Stimulated activated CD4-positive, alpha-beta T cell treated with anti-CD3 and anti-CD28 coated beads, Interleukin-15, amount 100 ng/mL, for 1 hour (primary cell): ENCODE measurements around the gene DNAH1.
"Not testable (repeated sequence)": the region's sequence is repeated elsewhere in the genome, so short reads cannot be mapped to it uniquely, and the experiment has no call there.

Experiments used
- DNase-seq, 2 donors: peaks; one replicate each; pipeline ENCODE4 v3.0.0-alpha.2; 2020; ENCODE audit warnings: low read depth in 1 of 2, low spot score in 1 of 2

Gene DNAH1

GRCh38 chr3:52315977-52316764 is at the start of gene DNAH1:
Gene DNAH1 (plus strand): TSS chr3:52316319. CDS start chr3:52322443, 6,124 bp downstream.
- no peak for DNase-seq

- DNase-seq: peak in 1 of 2 donors; percentile 34
Observed at GRCh38 chr3:52268036-52268435, 48.1 kb upstream of the DNAH1 start.

DNA sequence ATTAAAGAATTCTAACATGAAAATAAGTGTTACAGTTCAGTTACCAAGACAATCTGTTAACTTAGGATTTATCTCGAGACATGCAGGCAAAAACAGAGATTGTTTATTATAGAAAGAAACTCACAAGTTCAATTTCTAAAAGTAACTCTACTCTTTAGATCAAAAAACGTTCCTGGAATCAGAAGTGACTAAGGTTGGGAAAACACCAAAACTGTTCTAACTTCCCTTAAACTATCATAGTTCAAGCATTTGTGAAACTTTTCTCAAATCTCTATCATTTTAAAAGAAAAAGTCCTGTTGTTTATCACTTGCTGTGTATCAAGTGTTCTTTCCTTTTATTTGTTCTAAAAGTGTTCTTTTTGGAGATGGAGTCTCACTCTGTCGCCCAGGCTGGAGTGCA is 46.3 kb upstream of the DNAH1 start:
- DNase-seq: no peak

- no peak for DNase-seq
Observed at GRCh38 chr3:52270252-52270754, 45.8 kb upstream of the DNAH1 start.

DNA sequence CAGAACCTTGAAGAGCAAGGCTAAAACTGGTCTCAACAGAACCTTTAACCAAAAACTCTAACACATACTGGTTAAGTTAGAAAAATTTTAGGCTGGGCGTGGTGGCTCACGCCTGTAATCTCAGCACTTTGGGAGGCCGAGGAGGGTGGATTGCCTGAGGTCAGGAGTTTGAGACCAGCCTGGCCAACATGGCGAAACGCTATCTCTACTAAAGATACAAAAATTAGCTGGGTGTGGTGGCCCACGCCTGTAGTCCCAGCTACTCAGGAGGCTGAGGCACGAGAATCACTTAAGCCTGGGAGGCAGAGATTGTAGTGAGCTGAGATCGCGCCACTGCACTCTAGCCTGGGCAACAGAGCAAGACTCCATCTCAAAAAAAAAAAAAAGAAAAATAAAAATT is 43.9 kb upstream of the DNAH1 start:
- not testable (repeated sequence) for DNase-seq

GRCh38 chr3:52272831-52273230 is 43.3 kb upstream of the DNAH1 start:
- no peak for DNase-seq

DNA sequence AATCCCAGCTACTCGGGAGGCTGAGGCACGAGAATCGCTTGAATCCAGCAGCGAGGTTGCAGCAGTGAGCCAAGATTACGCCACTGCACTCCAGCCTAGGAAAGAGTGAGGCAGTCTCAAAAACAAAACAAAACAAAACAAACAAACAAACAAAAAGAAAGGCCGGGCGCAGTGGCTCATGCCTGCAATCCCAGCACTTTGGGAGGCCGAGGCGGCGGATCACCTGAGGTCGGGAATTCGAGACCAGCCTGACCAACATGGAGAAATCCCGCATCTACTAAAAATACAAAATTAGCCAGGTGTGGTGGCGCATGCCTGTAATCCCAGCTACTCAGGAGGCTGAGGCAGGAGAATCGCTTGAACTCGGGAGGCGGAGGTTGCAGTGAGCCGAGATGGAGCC is 41.3 kb upstream of the DNAH1 start:
- DNase-seq: not testable (repeated sequence)

- DNase-seq: peak; percentile 46 to 56
Observed at GRCh38 chr3:52277071-52277964, 38.8 kb upstream of the DNAH1 start.

DNA sequence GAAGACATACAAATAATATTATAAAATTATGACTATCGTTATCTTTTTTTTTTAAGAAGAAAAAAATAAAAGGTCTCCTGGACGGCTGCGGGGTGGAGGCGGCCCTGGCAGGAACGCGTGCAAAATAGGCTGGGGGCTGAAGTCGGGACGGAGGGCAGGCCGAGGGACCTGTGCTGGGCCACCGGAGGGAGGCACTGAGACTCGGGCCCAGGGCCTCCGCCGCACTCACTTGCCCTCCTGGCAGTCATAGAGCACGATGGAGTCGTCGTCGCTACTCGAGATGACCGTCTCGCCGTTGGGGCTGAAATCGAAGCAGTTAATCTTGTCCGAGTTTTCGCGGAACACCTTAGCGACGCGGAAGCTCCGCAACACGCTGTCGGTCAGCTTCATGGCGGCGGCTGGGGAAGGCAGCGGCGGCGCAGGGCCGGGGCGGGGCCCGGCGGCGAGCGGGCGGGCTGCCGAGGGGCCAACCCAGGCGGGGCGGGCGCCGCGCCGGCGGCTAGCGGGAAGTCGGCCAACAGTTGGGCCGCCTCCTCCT is 38.1 kb upstream of the DNAH1 start:
- DNase-seq: peak in 1 of 2 donors; percentile 57

DNA sequence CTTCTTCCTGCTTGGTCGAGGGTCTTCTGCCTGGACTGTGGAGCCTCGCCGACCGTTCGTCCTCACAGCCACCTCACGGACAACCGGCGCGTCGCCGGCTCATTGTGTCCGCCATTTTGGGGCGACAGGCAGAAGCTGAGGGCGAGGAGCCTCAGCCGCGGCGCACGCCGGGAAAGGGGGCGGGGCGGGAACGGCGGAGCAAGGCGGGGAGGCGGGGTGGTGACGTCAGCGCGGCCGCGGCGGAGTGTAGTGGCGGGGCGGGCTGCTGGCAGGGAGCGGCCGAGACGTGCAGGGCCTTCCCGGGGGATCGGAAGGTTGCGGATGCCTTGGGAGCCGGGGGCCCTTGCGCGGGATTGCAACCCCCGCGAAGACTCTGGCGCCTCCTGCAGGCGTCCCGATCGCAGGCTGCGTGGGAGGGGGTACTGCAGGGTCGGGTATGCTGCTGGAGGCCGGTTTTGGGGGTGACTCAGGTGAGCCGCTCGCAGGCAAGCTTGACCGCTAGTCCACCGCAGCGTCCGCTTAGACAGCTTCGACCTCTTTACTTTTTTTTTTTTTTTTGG is 37.5 kb upstream of the DNAH1 start, which contains the start of gene WDR82:
TSS of gene WDR82 (minus strand) at position 140 of the 560 bp plus-strand sequence. CDS start 288 bp downstream, outside the sequence.
- DNase-seq: peak; percentile 95 to 99

DNA sequence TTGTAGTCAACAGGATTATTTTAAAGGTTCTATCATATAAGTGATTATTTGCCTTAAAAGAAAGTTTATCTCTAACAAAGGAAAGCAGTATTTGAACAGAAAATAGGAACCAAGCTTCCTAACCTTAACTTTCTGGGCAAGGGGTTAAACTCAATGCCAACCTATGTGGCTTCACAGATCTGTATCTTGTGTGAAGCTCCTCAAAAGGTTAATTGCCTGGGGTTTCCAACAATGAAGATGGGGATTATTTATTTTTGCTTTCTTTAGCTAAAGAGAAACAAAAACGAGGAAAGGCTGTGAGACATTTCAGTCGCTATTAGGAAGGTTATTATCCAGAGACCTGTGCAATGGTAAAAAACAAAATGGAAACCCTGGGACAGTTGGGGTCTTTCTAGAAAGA is 36.5 kb upstream of the DNAH1 start:
- no peak for DNase-seq

GRCh38 chr3:52280050-52280461 is 36.1 kb upstream of the DNAH1 start:
- DNase-seq: no peak

DNA sequence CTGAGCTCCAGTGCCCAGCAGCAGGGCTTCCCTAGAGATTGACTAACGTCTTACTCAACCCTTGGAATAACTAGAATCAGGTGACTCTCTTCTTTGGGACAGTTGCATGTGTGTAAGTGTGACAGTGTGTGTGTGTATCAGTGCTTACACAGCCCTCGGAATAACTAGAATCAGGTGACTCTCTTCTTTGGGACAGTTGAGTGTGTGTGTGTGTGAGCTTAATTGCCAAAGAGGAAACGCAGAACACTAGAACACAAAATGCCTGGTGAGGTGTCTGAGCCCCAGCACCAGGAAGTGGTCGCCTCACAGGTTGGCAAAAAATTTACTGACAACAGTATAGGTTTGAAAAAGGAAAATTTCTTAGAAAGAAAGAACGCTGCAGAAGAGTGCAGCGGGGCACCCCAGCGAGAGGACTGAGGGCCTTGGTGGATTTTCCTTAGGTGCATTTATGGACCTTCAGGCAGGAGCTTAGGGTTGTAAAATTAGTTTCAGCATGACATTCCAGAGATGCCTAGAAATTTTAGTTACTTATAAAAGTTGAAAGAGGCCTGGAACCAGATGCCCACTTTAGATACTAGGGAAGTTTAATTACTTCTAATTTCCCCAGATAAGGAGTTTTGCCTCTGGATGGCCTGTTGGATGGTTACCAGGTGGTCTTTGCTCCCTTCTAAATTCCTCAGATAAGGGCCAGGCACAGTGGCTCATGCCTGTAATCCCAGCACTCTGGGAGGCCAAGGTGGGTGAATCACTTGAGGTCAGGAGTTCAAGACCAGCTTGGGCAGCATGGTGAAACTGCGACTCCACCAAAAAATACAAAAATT is 33.9 kb upstream of the DNAH1 start:
- DNase-seq: peak in 1 of 2 donors; percentile 23

DNA sequence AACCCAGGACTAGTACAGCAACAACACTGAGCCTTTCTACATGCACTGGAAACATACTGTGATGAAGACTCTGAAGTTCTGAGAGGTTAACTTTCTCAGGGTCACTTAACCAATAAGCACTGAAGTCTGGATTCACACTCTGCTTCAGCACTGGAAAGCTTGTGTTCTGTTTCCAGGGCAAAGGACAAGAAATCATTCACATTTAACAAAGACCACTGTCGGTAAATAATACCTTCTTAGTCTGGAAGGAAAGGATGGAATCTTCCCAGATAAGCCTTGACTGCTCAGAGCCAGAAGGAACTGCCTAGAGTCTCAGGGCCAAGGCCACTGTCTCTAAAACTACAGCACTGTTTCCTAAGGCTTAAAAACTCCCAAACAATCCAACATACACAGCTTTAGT is 32.8 kb upstream of the DNAH1 start:
- DNase-seq: no peak

- not testable (repeated sequence) for DNase-seq
Observed at GRCh38 chr3:52284051-52284450, 32.1 kb upstream of the DNAH1 start.

DNA sequence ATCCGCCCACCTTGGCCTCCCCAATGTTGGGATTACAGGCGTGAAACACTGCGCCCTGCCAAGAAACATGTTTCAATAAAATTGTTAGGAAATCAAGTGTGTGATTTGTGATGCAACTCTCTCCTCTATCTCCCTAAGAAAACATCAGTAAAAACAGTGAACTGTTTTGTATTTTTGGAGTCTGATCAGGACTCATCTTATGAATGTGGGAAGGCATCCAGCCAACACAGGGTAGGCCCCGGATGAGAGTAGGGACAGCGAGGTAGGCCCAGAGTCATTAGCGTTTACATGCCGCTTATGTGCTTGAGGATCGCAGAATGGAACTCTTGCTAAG is 29.4 kb upstream of the DNAH1 start:
- DNase-seq: no peak

DNA sequence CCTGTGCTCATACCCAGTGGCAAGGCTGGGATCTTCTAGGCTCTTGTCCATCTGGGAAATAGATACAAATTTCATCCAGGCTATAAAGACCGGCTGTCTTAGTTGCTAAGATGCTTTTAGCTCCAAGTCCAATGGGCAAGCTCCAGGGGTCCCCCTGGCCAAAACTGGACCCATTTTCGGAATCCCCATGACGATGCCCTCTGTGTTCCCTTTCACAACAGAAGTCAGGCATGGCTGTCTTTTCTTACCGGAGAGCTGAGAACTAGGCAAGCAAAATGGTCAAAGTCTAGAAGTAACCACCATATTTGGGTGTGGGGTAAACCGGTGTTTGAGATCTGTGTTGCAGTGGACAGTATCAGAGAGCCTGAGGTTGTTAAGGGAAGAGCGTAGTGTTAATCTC is 27.4 kb upstream of the DNAH1 start:
- DNase-seq: no peak

DNA sequence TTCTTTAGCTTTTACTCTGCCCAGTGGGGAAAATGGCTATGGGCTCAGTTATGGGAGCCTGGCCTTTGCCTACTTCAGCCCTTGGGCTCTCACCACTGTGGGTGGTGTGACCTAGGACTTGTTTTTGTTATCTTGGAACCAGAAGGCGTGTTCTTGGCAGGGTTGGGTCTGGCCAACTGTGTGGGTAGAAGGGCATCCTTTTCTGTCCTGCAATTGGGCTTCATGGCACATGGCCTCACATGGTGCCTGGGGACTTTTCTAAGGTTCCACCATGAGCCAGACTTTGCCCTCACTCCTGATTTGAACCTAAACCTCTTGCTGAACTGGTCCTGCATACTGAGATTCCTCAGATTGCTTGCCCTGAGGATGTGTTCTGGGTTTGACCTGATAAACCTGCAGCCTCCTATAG is 26.8 kb upstream of the DNAH1 start:
- DNase-seq: no peak

DNA sequence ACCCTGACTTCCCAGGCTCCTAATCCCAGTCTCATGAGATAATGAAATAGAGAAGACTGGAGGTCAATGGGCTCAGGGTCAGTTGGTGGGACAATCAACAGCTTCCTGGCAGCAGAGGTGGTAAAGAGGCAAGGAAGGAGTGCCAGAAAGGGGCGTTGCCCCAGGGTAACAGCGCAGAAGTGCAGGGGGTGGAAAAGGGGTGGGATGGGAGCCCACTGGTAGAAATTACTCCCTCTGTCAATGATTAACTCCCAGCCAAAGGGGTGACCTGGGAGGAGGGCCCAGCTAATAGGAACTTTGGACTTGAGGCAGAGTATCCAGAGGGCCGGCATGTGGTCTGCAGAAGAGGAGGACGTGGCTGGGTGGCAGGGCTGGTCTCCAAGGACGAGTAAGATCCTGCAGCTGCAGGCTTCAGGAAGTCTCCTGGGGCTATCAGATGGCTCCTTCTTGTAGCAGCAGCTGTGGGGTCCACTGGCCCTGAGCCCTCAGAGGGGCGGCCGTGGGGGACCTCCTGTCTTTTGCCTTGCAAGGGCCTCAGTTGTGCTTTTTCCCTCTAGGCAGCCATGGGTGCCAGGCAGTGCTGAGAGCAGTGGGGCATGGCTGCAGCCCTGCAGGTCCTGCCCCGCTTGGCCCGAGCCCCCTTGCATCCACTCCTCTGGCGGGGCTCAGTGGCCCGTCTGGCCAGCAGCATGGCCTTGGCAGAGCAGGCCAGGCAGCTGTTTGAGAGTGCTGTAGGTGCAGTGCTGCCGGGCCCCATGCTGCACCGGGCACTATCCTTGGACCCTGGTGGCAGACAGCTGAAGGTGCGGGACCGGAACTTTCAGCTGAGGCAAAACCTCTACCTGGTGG is 26.1 kb upstream of the DNAH1 start:
- DNase-seq: no peak
